Fibroblast of lung (primary cell): Measurements from ENCODE around the gene HMBS. TPM values are rescaled to one million over a fixed set of nuclear protein-coding genes. Genes with fewer than 3 reads are reported as not detected.

Source experiments
- DNase-seq, 2 donors: peaks; one replicate each; pipeline versions ENCODE4 v3.0.0 to v3.0.0-alpha.2; 2010; ENCODE audit warnings: low read depth in 2 of 2
- H2AFZ ChIP-seq: 2 replicates; pipeline ENCODE4 v1.5.1; 2012; ENCODE audit warnings: low read length, control low read depth, inconsistent platforms
- H3K27ac ChIP-seq: 2 replicates; pipeline ENCODE4 v1.5.1; 2011; ENCODE audit warnings: low read length, control low read depth; ENCODE audit not compliant: insufficient read depth
- H3K27me3 ChIP-seq: 2 replicates; pipeline ENCODE4 v1.5.1; 2011; ENCODE audit warnings: mild to moderate bottlenecking, low read length; ENCODE audit not compliant: control insufficient read depth, insufficient read depth
- H3K36me3 ChIP-seq: 2 replicates; pipeline ENCODE4 v1.5.1; 2011; ENCODE audit warnings: low read length; ENCODE audit not compliant: control insufficient read depth, insufficient read depth
- H3K4me1 ChIP-seq: 2 replicates; pipeline ENCODE4 v1.5.1; 2011; ENCODE audit warnings: low read length; ENCODE audit not compliant: control insufficient read depth, insufficient read depth; ENCODE audit errors: extremely low read depth
- H3K4me2 ChIP-seq: 2 replicates; pipeline ENCODE4 v1.5.1; 2011; ENCODE audit warnings: low read length, control low read depth; ENCODE audit not compliant: insufficient read depth; ENCODE audit errors: extremely low read depth
- H3K4me3 ChIP-seq, 4 experiments: fragments of 200-600 bp in 1 of 4; sonication (generic) in 1 of 4; replicated peaks in 1 of 4; 2 replicates each; pipeline ENCODE4 v1.5.1; 2011 to 2016; ENCODE audit warnings: low read length in 4 of 4, low read depth in 3 of 4, mild to moderate bottlenecking in 3 of 4, control low read depth in 2 of 4, inconsistent platforms in 1 of 4, mixed read lengths in 1 of 4; ENCODE audit not compliant: insufficient read depth in 1 of 4; ENCODE audit errors: control extremely low read depth in 1 of 4
- H3K79me2 ChIP-seq: 2 replicates; pipeline ENCODE4 v1.5.1; 2012; ENCODE audit warnings: mild to moderate bottlenecking, low read length, inconsistent platforms; ENCODE audit not compliant: control insufficient read depth, insufficient read depth
- H3K9ac ChIP-seq: 2 replicates; pipeline ENCODE4 v1.5.1; 2011; ENCODE audit warnings: mild to moderate bottlenecking, low read length, control low read depth; ENCODE audit not compliant: insufficient read depth
- H3K9me3 ChIP-seq: 2 replicates; pipeline ENCODE4 v1.5.1; 2012; ENCODE audit warnings: low read depth, low read length; ENCODE audit not compliant: control insufficient read depth, insufficient read depth
- H4K20me1 ChIP-seq: 2 replicates; pipeline ENCODE4 v1.5.1; 2011; ENCODE audit warnings: low read length; ENCODE audit not compliant: control insufficient read depth, insufficient read depth; ENCODE audit errors: extremely low read depth
- CTCF ChIP-seq, 2 donors: IDR thresholded peaks in 1 of 2; conservative IDR thresholded peaks in 1 of 2; 1 replicate in 1 of 2; 2 replicates in 1 of 2; pipeline ENCODE4 v1.5.1; 2011 to 2012; ENCODE audit warnings: low read length in 2 of 2, control low read depth in 1 of 2, inconsistent platforms in 1 of 2, low read depth in 1 of 2, mild to moderate bottlenecking in 1 of 2
- EZH2 ChIP-seq: IDR thresholded peaks from 2 replicates; pipeline ENCODE4 v1.5.1; 2012; ENCODE audit warnings: low read length, control low read depth, mild to moderate bottlenecking; ENCODE audit errors: missing control alignments
- polyA plus RNA-seq, 2 donors: library from polyadenylated mRNA; depleted of rRNA in 1 of 2; stranded (reverse) in 1 of 2; unstranded in 1 of 2; fragments of >200 nt; gene quantifications; 2 replicates each; pipeline ENCODE4 v1.2.1, GENCODE V29; 2011 to 2012; ENCODE audit warnings: missing spikeins in 1 of 2
- total RNA-seq: library from RNA; depleted of rRNA; stranded (reverse); fragments of >200 nt; gene quantifications from 2 replicates; pipeline ENCODE4 v1.2.1, GENCODE V29; 2014

Gene HMBS
- total and polyA plus RNA-seq, 2 donors (not counting 1 experiment from before 2014, with no cell fraction given), result 9.4 to 23.8 TPM

GRCh38 chr11:119106564-119107537, 22.2 kb downstream of the HMBS start, which contains the start of gene C2CD2L:
Gene C2CD2L (plus strand): TSS chr11:119107344. CDS start chr11:119107742, 398 bp downstream.
- peak within 1 kb of the TSS; percentile 61 to 76 (median 70) for H3K4me3 ChIP-seq
- peak within 1 kb of the TSS; percentile 78 for H3K9ac ChIP-seq
- H3K27ac ChIP-seq, result peak within 1 kb of the TSS; percentile 65
- no peaks in the 10 kb centered on the region for H3K27me3 ChIP-seq
- H4K20me1 ChIP-seq, result no peaks in the 10 kb centered on the region
- H3K79me2 ChIP-seq, result peaks cover 9% of the 10 kb centered on the region
- TF ChIP-seq CTCF (conservative IDR thresholded peaks at IDR 0.05 in 1 of 2, IDR thresholded peaks at IDR 0.05 in 1 of 2; ENCODE audit: low read depth in 1 of 2, low read length in 2 of 2) (no peak), EZH2 (no peak)
- H3K36me3 ChIP-seq, result peaks cover 3% of the 10 kb centered on the region
- peaks cover 12% of the 10 kb centered on the region for H3K4me1 ChIP-seq
- H3K9me3 ChIP-seq, result no peaks in the 10 kb centered on the region
- peak within 1 kb of the TSS; percentile 88 for H2AFZ ChIP-seq
- peak; percentile 88 for DNase-seq
- H3K4me2 ChIP-seq, result peak within 1 kb of the TSS; percentile 91

- peaks cover 12% of the 10 kb centered on the region for H3K4me1 ChIP-seq
- peak overlapping the region; percentile 42 for H2AFZ ChIP-seq
- H3K4me3 ChIP-seq, result peak overlapping the region; percentile 61 to 76 (median 70)
- no peaks in the 10 kb centered on the region for H4K20me1 ChIP-seq
- DNase-seq, result no peak
- TF ChIP-seq CTCF (conservative IDR thresholded peaks at IDR 0.05 in 1 of 2, IDR thresholded peaks at IDR 0.05 in 1 of 2; ENCODE audit: low read depth in 1 of 2, low read length in 2 of 2), result no peak
- TF ChIP-seq EZH2, result no peak
- H3K36me3 ChIP-seq, result peaks cover 3% of the 10 kb centered on the region
- H3K27ac ChIP-seq, result peak overlapping the region; percentile 32
- peaks cover 9% of the 10 kb centered on the region for H3K79me2 ChIP-seq
- no peaks in the 10 kb centered on the region for H3K27me3 ChIP-seq
- H3K9me3 ChIP-seq, result no peaks in the 10 kb centered on the region
- H3K4me2 ChIP-seq, result peak overlapping the region; percentile 91
- H3K9ac ChIP-seq, result peak overlapping the region; percentile 78
Measured at GRCh38 chr11:119107538-119108145, 23.0 kb downstream of the HMBS start.
